Kidney epithelial cell (primary cell): ENCODE data around the gene SLC38A3. TPM values are rescaled to one million over a fixed set of nuclear protein-coding genes. Genes with fewer than 3 reads are reported as not detected.

Experiments used
- DNase-seq: peaks from one replicate; pipeline ENCODE4 v3.0.0-alpha.2; 2010; ENCODE audit warnings: low read depth
- H3K27me3 ChIP-seq: 2 replicates; pipeline ENCODE4 v1.6.0; 2011; ENCODE audit warnings: low read length; ENCODE audit not compliant: control insufficient read depth, insufficient read depth
- H3K36me3 ChIP-seq: 2 replicates; pipeline ENCODE4 v1.5.1; 2011; ENCODE audit warnings: low read length; ENCODE audit not compliant: control insufficient read depth, insufficient read depth
- H3K4me3 ChIP-seq: 2 replicates; pipeline ENCODE4 v1.5.1; 2011; ENCODE audit warnings: low read depth, mild to moderate bottlenecking, control low read depth, low read length
- total RNA-seq: library from RNA; depleted of rRNA; stranded (reverse); fragments of >200 nt; gene quantifications from 2 replicates; pipeline ENCODE4 v1.2.3, GENCODE V29; 2015
- TF ChIP-seq, protein P1 (sequence below): IDR thresholded peaks from 2 replicates; pipeline ENCODE4 v1.5.1; 2011; ENCODE audit warnings: mild to moderate bottlenecking, moderate library complexity, low read length, control low read depth, inconsistent platforms; ENCODE audit not compliant: insufficient read depth, poor library complexity, severe bottlenecking

Gene SLC38A3
- total RNA-seq, 1 donor from 2014 or later: 0.13 TPM

- DNase-seq: no peak
- TF ChIP-seq, protein P1, sequence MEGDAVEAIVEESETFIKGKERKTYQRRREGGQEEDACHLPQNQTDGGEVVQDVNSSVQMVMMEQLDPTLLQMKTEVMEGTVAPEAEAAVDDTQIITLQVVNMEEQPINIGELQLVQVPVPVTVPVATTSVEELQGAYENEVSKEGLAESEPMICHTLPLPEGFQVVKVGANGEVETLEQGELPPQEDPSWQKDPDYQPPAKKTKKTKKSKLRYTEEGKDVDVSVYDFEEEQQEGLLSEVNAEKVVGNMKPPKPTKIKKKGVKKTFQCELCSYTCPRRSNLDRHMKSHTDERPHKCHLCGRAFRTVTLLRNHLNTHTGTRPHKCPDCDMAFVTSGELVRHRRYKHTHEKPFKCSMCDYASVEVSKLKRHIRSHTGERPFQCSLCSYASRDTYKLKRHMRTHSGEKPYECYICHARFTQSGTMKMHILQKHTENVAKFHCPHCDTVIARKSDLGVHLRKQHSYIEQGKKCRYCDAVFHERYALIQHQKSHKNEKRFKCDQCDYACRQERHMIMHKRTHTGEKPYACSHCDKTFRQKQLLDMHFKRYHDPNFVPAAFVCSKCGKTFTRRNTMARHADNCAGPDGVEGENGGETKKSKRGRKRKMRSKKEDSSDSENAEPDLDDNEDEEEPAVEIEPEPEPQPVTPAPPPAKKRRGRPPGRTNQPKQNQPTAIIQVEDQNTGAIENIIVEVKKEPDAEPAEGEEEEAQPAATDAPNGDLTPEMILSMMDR: no peak
- Histone ChIP-seq H3K36me3 (no peaks in the 10 kb centered on the region), H3K4me3 (no peak overlapping the region), H3K27me3 (peaks cover 11% of the 10 kb centered on the region)
Measured at GRCh38 chr3:50212502-50212901, 7.4 kb downstream of the SLC38A3 start.

DNA sequence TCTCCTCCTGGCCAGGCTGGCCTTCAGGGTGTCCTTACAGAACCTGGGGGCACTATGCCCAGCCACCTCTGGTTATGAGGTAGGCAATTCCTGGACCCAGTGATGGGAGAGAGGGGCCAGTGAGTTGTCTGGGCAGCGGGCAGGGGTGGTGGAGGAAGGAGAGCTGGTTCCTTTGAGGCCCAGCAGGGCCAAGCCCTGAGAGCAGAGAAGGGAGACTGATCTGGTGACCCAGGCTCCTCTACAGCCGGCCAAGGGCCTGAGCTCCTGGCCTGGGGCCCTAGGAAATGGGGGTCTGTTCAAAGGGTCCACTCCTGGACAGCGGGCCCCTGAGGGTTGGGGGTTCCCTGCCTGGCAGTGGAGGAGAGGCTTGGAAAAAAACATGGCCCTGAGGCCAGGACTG is 7.9 kb downstream of the SLC38A3 start:
- DNase-seq: no peak
- TF ChIP-seq, protein P1: no peak
- H3K4me3 ChIP-seq: no peak overlapping the region
- H3K36me3 ChIP-seq: no peaks in the 10 kb centered on the region
- peaks cover 14% of the 10 kb centered on the region for H3K27me3 ChIP-seq

GRCh38 chr3:50213373-50213772 is 8.3 kb downstream of the SLC38A3 start:
- H3K4me3 ChIP-seq: no peak overlapping the region
- TF ChIP-seq, protein P1: no peak
- no peaks in the 10 kb centered on the region for H3K36me3 ChIP-seq
- DNase-seq: no peak
- peaks cover 17% of the 10 kb centered on the region for H3K27me3 ChIP-seq

DNA sequence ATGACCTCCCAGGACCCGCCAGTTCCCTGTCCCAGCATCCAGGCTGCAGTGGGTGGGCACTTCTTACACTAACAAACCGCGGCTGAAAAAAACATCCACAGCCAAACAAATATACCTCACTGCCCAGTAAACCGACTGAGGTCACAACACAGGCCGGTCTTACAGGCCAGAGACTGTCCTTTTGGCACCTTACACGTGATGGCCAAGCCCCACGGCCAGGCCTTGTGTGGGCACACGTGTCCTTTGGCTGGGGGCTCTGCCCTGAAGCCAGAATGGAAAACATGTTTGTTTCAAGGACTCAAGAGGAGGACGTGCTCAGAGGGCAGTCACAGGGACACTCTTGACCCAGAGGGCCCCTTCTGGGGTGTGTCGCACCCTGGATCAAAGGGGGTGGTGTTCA is 9.8 kb downstream of the SLC38A3 start:
- H3K36me3 ChIP-seq: no peaks in the 10 kb centered on the region
- H3K4me3 ChIP-seq: no peak overlapping the region
- TF ChIP-seq, protein P1: no peak
- no peak for DNase-seq
- peaks cover 17% of the 10 kb centered on the region for H3K27me3 ChIP-seq

GRCh38 chr3:50215529-50215928 is 10.5 kb downstream of the SLC38A3 start:
- no peak for DNase-seq

DNA sequence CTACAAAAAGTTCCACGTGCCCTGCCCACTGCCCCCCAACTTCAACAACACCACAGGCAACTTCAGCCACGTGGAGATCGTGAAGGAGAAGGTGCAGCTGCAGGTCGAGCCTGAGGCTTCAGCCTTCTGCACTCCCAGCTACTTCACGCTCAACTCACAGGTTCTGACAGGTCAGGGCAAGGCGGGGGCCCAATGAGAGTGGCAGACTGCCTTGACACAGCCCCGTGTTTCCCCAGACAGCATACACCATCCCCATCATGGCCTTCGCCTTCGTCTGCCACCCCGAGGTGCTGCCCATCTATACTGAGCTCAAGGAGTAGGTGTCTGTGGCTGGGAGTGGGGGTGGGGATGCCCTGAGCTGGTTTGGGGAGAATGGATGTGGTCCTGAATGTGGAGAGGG is 12.6 kb downstream of the SLC38A3 start:
- Histone ChIP-seq H3K27me3 (peaks cover 17% of the 10 kb centered on the region), H3K4me3 (no peak overlapping the region)
- no peak for DNase-seq

More at GRCh38 chr3:50215529-50215928, 10.5 kb downstream of the SLC38A3 start:
- no peak overlapping the region for H3K4me3 ChIP-seq
- H3K36me3 ChIP-seq: no peaks in the 10 kb centered on the region
- TF ChIP-seq, protein P1: no peak
- peaks cover 17% of the 10 kb centered on the region for H3K27me3 ChIP-seq

More for the DNA sequence above, 12.6 kb downstream of the SLC38A3 start:
- TF ChIP-seq, protein P1: no peak
- H3K36me3 ChIP-seq: no peaks in the 10 kb centered on the region
